ENCODE measurements around the gene MICAL3.
A peak's percentile ranks its signal among the peaks of the same experiment; 100 is the strongest.

Gene MICAL3

DNA sequence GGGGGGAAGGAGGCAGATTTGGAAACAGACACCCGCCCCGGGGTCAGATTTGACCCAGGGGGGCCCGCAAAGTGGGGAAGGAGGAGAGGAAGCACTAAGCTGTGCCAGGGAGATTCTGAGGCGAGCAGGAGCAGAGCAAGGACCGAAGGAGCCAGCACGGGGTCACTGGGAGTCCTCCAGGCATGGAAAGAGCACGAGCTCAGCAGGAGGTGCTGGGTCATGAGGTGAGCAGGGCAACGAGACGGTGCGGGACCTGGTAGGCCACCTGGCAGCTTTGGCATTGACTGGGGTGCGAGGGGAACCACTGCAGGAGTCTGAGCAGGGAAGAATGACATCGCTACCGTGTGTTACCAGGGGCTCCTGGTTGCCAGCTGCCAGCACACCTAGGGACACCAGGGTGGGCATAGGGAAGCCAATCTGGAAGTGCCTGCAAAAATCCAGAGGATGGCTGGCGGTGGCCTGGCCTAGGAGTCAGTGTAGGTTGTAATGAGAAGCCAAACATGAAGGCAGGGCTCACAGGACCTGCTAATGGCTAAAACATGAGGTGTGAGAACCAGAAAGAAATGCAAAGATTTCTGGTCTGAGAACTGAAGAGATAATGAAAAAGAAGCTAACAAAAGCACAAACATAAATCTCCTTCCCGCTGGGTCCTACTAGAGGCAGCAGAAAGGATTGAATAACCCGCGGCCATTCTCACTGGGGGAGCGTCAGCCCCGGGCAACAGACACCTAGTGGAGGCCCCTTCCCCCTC lies 63.5 kb downstream of the MICAL3 start:
- H3K4me1 ChIP-seq (ENCODE audit: control insufficient read depth in 5 of 5, insufficient read depth in 5 of 5, low read length in 5 of 5) = peaks cover 0 to 15% (median 11%) of the 10 kb centered on the region in 5 donors
- peaks cover 0 to 8% (median 2%) of the 10 kb centered on the region in 5 donors for H3K36me3 ChIP-seq (ENCODE audit: control insufficient read depth in 5 of 5, insufficient read depth in 5 of 5, low read length in 5 of 5)
- H3K27ac ChIP-seq (ENCODE audit: low read depth, low read length) = no peak overlapping the region
- no peaks in the 10 kb centered on the region for H3K9me3 ChIP-seq (ENCODE audit: control insufficient read depth in 5 of 5, low read length in 5 of 5)
- H3K4me3 ChIP-seq (ENCODE audit: low read depth in 1 of 5, low read length in 5 of 5) = no peak overlapping the region
- no peak overlapping the region for H3K9ac ChIP-seq (ENCODE audit: low read length in 5 of 5)
- no peaks in the 10 kb centered on the region for H3K27me3 ChIP-seq (ENCODE audit: control insufficient read depth in 5 of 5, insufficient read depth in 4 of 5, low read length in 5 of 5)

- Histone ChIP-seq H3K4me3 (ENCODE audit: low read depth in 1 of 5, low read length in 5 of 5) (no peak overlapping the region), H3K36me3 (ENCODE audit: control insufficient read depth in 5 of 5, insufficient read depth in 5 of 5, low read length in 5 of 5) (peaks cover 0 to 8% (median 2%) of the 10 kb centered on the region in 5 donors), H3K9ac (ENCODE audit: low read length in 5 of 5) (no peak overlapping the region), H3K4me1 (ENCODE audit: control insufficient read depth in 5 of 5, insufficient read depth in 5 of 5, low read length in 5 of 5) (peaks cover 0 to 20% (median 10%) of the 10 kb centered on the region in 5 donors), H3K27ac (ENCODE audit: low read depth, low read length) (no peak overlapping the region), H3K27me3 (ENCODE audit: control insufficient read depth in 5 of 5, insufficient read depth in 4 of 5, low read length in 5 of 5) (no peaks in the 10 kb centered on the region), H3K9me3 (ENCODE audit: control insufficient read depth in 5 of 5, low read length in 5 of 5) (no peaks in the 10 kb centered on the region)
Observed at GRCh38 chr22:17960011-17960410, 64.3 kb downstream of the MICAL3 start.

- Histone ChIP-seq H3K36me3 (ENCODE audit: control insufficient read depth in 5 of 5, insufficient read depth in 5 of 5, low read length in 5 of 5) (peaks cover 0 to 8% (median 2%) of the 10 kb centered on the region in 5 donors), H3K27ac (ENCODE audit: low read depth, low read length) (no peak overlapping the region), H3K4me3 (ENCODE audit: low read depth in 1 of 5, low read length in 5 of 5) (no peak overlapping the region), H3K27me3 (ENCODE audit: control insufficient read depth in 5 of 5, insufficient read depth in 4 of 5, low read length in 5 of 5) (no peaks in the 10 kb centered on the region), H3K4me1 (ENCODE audit: control insufficient read depth in 5 of 5, insufficient read depth in 5 of 5, low read length in 5 of 5) (peaks cover 0 to 13% (median 6%) of the 10 kb centered on the region in 5 donors), H3K9ac (ENCODE audit: low read length in 5 of 5) (no peak overlapping the region), H3K9me3 (ENCODE audit: control insufficient read depth in 5 of 5, low read length in 5 of 5) (no peaks in the 10 kb centered on the region)
Observed at GRCh38 chr22:17958166-17958565, 66.2 kb downstream of the MICAL3 start.

DNA sequence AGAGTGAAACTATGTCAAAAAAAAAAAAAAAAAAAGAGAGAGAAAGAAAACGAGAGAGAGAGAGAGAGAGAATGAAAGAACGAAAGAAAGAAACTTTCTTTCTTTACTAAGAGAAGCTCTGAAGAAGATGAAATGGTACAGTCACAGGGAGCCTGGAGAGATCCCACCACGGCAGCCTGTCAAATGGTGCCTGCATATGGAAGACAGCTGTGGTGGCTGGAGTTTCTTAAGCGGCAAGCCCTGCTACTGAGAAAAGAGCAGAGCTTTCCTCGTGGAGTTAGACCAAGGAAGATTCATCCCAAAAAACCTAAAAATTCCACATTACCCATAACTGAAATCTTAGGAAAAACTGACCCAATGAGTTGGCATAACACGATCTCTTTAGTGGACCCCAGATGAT lies 66.7 kb downstream of the MICAL3 start:
- Histone ChIP-seq H3K9ac (ENCODE audit: low read length in 5 of 5) (peak overlapping the region in 1 of 5 donors; percentile 20), H3K36me3 (ENCODE audit: control insufficient read depth in 5 of 5, insufficient read depth in 5 of 5, low read length in 5 of 5) (peaks cover 0 to 8% (median 2%) of the 10 kb centered on the region in 5 donors), H3K4me1 (ENCODE audit: control insufficient read depth in 5 of 5, insufficient read depth in 5 of 5, low read length in 5 of 5) (peaks cover 0 to 13% (median 6%) of the 10 kb centered on the region in 5 donors), H3K27me3 (ENCODE audit: control insufficient read depth in 5 of 5, insufficient read depth in 4 of 5, low read length in 5 of 5) (no peaks in the 10 kb centered on the region), H3K4me3 (ENCODE audit: low read depth in 1 of 5, low read length in 5 of 5) (no peak overlapping the region), H3K27ac (ENCODE audit: low read depth, low read length) (no peak overlapping the region), H3K9me3 (ENCODE audit: control insufficient read depth in 5 of 5, low read length in 5 of 5) (no peaks in the 10 kb centered on the region)

GRCh38 chr22:17957204-17957603 lies 67.2 kb downstream of the MICAL3 start:
- H3K4me1 ChIP-seq (ENCODE audit: control insufficient read depth in 5 of 5, insufficient read depth in 5 of 5, low read length in 5 of 5) = peaks cover 0 to 13% (median 6%) of the 10 kb centered on the region in 5 donors

DNA sequence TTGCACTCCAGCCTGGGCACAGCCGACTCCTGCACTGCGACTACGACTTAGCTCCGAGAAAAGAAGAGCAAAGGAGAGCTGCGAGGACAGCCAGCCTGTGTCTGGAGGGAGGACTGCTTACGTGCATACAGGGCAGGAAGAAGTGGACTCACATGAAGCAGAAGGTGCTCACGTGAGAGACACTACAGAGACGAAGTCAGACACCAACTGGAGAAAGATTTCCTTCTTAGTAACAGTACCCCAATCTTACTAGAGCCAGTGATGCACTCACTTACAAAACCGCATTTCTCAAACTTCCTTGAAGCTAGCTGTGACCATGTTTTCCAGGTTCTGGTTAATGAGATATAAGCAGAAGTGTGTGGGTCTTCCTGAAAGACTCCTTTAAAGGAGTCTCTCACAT lies 67.7 kb downstream of the MICAL3 start:
- H3K4me3 ChIP-seq (ENCODE audit: low read depth in 1 of 5, low read length in 5 of 5) = no peak overlapping the region
- H3K4me1 ChIP-seq (ENCODE audit: control insufficient read depth in 5 of 5, insufficient read depth in 5 of 5, low read length in 5 of 5) = peaks cover 0 to 13% (median 6%) of the 10 kb centered on the region in 5 donors
- no peaks in the 10 kb centered on the region for H3K9me3 ChIP-seq (ENCODE audit: control insufficient read depth in 5 of 5, low read length in 5 of 5)
- no peak overlapping the region for H3K27ac ChIP-seq (ENCODE audit: low read depth, low read length)
- H3K36me3 ChIP-seq (ENCODE audit: control insufficient read depth in 5 of 5, insufficient read depth in 5 of 5, low read length in 5 of 5) = peaks cover 0 to 8% (median 2%) of the 10 kb centered on the region in 5 donors
- H3K27me3 ChIP-seq (ENCODE audit: control insufficient read depth in 5 of 5, insufficient read depth in 4 of 5, low read length in 5 of 5) = no peaks in the 10 kb centered on the region
- no peak overlapping the region for H3K9ac ChIP-seq (ENCODE audit: low read length in 5 of 5)

More at GRCh38 chr22:17957204-17957603, 67.2 kb downstream of the MICAL3 start:
- Histone ChIP-seq H3K27ac (ENCODE audit: low read depth, low read length) (no peak overlapping the region), H3K9ac (ENCODE audit: low read length in 5 of 5) (no peak overlapping the region), H3K9me3 (ENCODE audit: control insufficient read depth in 5 of 5, low read length in 5 of 5) (no peaks in the 10 kb centered on the region), H3K4me3 (ENCODE audit: low read depth in 1 of 5, low read length in 5 of 5) (no peak overlapping the region), H3K27me3 (ENCODE audit: control insufficient read depth in 5 of 5, insufficient read depth in 4 of 5, low read length in 5 of 5) (no peaks in the 10 kb centered on the region), H3K36me3 (ENCODE audit: control insufficient read depth in 5 of 5, insufficient read depth in 5 of 5, low read length in 5 of 5) (peaks cover 0 to 8% (median 2%) of the 10 kb centered on the region in 5 donors)

DNA sequence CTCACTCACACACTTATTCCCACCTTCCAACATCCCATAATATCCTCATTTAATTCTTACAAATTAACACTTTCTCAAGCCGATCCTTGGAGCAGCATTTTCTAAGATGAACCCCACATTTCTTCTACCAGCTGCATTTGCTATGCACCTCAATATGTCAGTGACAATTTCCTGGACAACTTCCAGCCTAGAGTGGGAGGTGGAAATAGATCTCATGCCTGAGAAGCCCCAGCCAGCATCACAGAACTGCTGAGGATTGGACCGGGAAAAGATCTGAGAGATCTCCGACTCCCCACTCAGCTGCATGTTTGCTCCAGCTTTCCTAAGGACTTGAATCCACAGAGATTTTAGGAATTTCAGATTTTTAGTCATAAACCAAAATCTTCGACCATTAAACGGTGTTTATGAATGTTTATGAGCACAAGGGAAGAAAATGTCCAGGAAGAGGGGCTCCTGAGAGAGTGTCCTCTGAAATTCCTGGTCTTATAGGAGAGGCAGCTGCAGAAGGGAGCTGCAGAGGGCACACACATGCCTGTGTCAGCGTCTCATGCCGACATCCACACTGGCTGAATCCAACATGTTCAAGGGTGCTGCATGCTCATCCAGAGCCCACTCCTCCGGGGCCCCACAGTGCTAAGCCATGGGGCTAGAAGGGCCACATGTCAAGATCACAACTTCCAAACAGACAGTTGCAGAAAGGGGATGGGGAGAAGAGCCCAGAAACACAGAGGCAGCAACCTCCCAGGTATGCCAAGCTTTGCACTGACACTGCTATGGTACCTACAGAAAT lies 68.6 kb downstream of the MICAL3 start:
- no peak overlapping the region for H3K9ac ChIP-seq (ENCODE audit: low read length in 5 of 5)
- H3K27me3 ChIP-seq (ENCODE audit: control insufficient read depth in 5 of 5, insufficient read depth in 4 of 5, low read length in 5 of 5) = no peaks in the 10 kb centered on the region
- H3K4me3 ChIP-seq (ENCODE audit: low read depth in 1 of 5, low read length in 5 of 5) = no peak overlapping the region
- H3K27ac ChIP-seq (ENCODE audit: low read depth, low read length) = no peak overlapping the region
- H3K9me3 ChIP-seq (ENCODE audit: control insufficient read depth in 5 of 5, low read length in 5 of 5) = no peaks in the 10 kb centered on the region
- peaks cover 0 to 8% (median 2%) of the 10 kb centered on the region in 5 donors for H3K36me3 ChIP-seq (ENCODE audit: control insufficient read depth in 5 of 5, insufficient read depth in 5 of 5, low read length in 5 of 5)
- peaks cover 0 to 20% (median 13%) of the 10 kb centered on the region in 5 donors for H3K4me1 ChIP-seq (ENCODE audit: control insufficient read depth in 5 of 5, insufficient read depth in 5 of 5, low read length in 5 of 5)

GRCh38 chr22:17954860-17955587 lies 69.3 kb downstream of the MICAL3 start:
- peaks cover 0 to 7% (median 0%) of the 10 kb centered on the region in 5 donors for H3K36me3 ChIP-seq (ENCODE audit: control insufficient read depth in 5 of 5, insufficient read depth in 5 of 5, low read length in 5 of 5)
- no peak overlapping the region for H3K27ac ChIP-seq (ENCODE audit: low read depth, low read length)
- no peak overlapping the region for H3K4me3 ChIP-seq (ENCODE audit: low read depth in 1 of 5, low read length in 5 of 5)
- no peaks in the 10 kb centered on the region for H3K9me3 ChIP-seq (ENCODE audit: control insufficient read depth in 5 of 5, low read length in 5 of 5)
- H3K4me1 ChIP-seq (ENCODE audit: control insufficient read depth in 5 of 5, insufficient read depth in 5 of 5, low read length in 5 of 5) = peaks cover 0 to 25% (median 18%) of the 10 kb centered on the region in 5 donors
- H3K27me3 ChIP-seq (ENCODE audit: control insufficient read depth in 5 of 5, insufficient read depth in 4 of 5, low read length in 5 of 5) = no peaks in the 10 kb centered on the region
- no peak overlapping the region for H3K9ac ChIP-seq (ENCODE audit: low read length in 5 of 5)

- Histone ChIP-seq H3K9ac (ENCODE audit: low read length in 5 of 5) (peak overlapping the region in 1 of 5 donors; percentile 16), H3K27ac (ENCODE audit: low read depth, low read length) (no peak overlapping the region), H3K9me3 (ENCODE audit: control insufficient read depth in 5 of 5, low read length in 5 of 5) (no peaks in the 10 kb centered on the region), H3K4me1 (ENCODE audit: control insufficient read depth in 5 of 5, insufficient read depth in 5 of 5, low read length in 5 of 5) (peaks cover 0 to 25% (median 23%) of the 10 kb centered on the region in 5 donors), H3K4me3 (ENCODE audit: low read depth in 1 of 5, low read length in 5 of 5) (no peak overlapping the region), H3K36me3 (ENCODE audit: control insufficient read depth in 5 of 5, insufficient read depth in 5 of 5, low read length in 5 of 5) (peaks cover 0 to 5% (median 0%) of the 10 kb centered on the region in 5 donors), H3K27me3 (ENCODE audit: control insufficient read depth in 5 of 5, insufficient read depth in 4 of 5, low read length in 5 of 5) (no peaks in the 10 kb centered on the region)
Observed at GRCh38 chr22:17954200-17954859, 70.0 kb downstream of the MICAL3 start.
